ENCODE measurements around the gene ZNF821.
"Not testable (repeated sequence)": the region's sequence is repeated elsewhere in the genome, so short reads cannot be mapped to it uniquely, and the experiment has no call there.

ZNF821 gene

GRCh38 chr16:71883849-71884638 lies at the start of gene ZNF821:
TSS of gene ZNF821 (minus strand) at chr16:71884182. CDS start at chr16:71879946, 4,236 bp downstream.
- DNase-seq (ENCODE audit: low spot score) = peak; percentile 52

- no peak for DNase-seq (ENCODE audit: low spot score)
Observed at GRCh38 chr16:71933017-71933416, 49.0 kb upstream of the ZNF821 start.

GRCh38 chr16:71931599-71931998 lies 47.6 kb upstream of the ZNF821 start:
- no peak for DNase-seq (ENCODE audit: low spot score)

GRCh38 chr16:71931001-71931400 lies 47.0 kb upstream of the ZNF821 start:
- DNase-seq (ENCODE audit: low spot score) = no peak

- DNase-seq (ENCODE audit: low spot score) = no peak
Observed at GRCh38 chr16:71930013-71930563, 46.1 kb upstream of the ZNF821 start.

- DNase-seq (ENCODE audit: low spot score) = peak; percentile 78
Observed at GRCh38 chr16:71929048-71929447, 45.1 kb upstream of the ZNF821 start.

GRCh38 chr16:71927787-71928186 lies 43.8 kb upstream of the ZNF821 start:
- DNase-seq (ENCODE audit: low spot score) = no peak

- peak; percentile 97 for DNase-seq (ENCODE audit: low spot score)
Observed at GRCh38 chr16:71927383-71927782, 43.4 kb upstream of the ZNF821 start.

GRCh38 chr16:71924710-71925109 lies 40.7 kb upstream of the ZNF821 start:
- DNase-seq (ENCODE audit: low spot score) = no peak

GRCh38 chr16:71923941-71924690 lies 40.1 kb upstream of the ZNF821 start:
- no peak for DNase-seq (ENCODE audit: low spot score)

GRCh38 chr16:71920658-71921057 lies 36.7 kb upstream of the ZNF821 start:
- no peak for DNase-seq (ENCODE audit: low spot score)

GRCh38 chr16:71919035-71919434 lies 35.1 kb upstream of the ZNF821 start:
- no peak for DNase-seq (ENCODE audit: low spot score)

- DNase-seq (ENCODE audit: low spot score) = no peak
Observed at GRCh38 chr16:71917900-71918299, 33.9 kb upstream of the ZNF821 start.

GRCh38 chr16:71916397-71916920 lies 32.5 kb upstream of the ZNF821 start:
- no peak for DNase-seq (ENCODE audit: low spot score)

- no peak for DNase-seq (ENCODE audit: low spot score)
Observed at GRCh38 chr16:71915350-71915749, 31.4 kb upstream of the ZNF821 start.

GRCh38 chr16:71914802-71915201 lies 30.8 kb upstream of the ZNF821 start:
- no peak for DNase-seq (ENCODE audit: low spot score)

- no peak for DNase-seq (ENCODE audit: low spot score)
Observed at GRCh38 chr16:71912534-71913275, 28.7 kb upstream of the ZNF821 start.

GRCh38 chr16:71911121-71911520 lies 27.1 kb upstream of the ZNF821 start:
- no peak for DNase-seq (ENCODE audit: low spot score)

- DNase-seq (ENCODE audit: low spot score) = not testable (repeated sequence)
Observed at GRCh38 chr16:71905765-71906164, 21.8 kb upstream of the ZNF821 start.

- DNase-seq (ENCODE audit: low spot score) = no peak
Observed at GRCh38 chr16:71904239-71904638, 20.3 kb upstream of the ZNF821 start.

- DNase-seq (ENCODE audit: low spot score) = no peak
Observed at GRCh38 chr16:71903608-71904007, 19.6 kb upstream of the ZNF821 start.
